HEK293T (cell line): ENCODE measurements around the gene DAPP1.

Source experiments
- ARNT ChIP-seq: fragments of 450-650 bp; IDR thresholded peaks from 2 replicates; pipeline ENCODE4 v1.6.1; 2017; ENCODE audit warnings: mild to moderate bottlenecking
- CTBP1 ChIP-seq: fragments of 450-650 bp; IDR thresholded peaks from 2 replicates; pipeline ENCODE4 v1.6.1; 2016; ENCODE audit warnings: borderline replicate concordance
- ELF4 ChIP-seq: fragments of 450-650 bp; IDR thresholded peaks from 2 replicates; pipeline ENCODE4 v1.6.1; 2017; ENCODE audit warnings: antibody characterized with exemption
- FOXA1 ChIP-seq: fragments of 450-650 bp; IDR thresholded peaks from 2 replicates; pipeline ENCODE4 v1.6.1; 2016; ENCODE audit warnings: mild to moderate bottlenecking
- FOXK2 ChIP-seq: fragments of 450-650 bp; IDR thresholded peaks from 2 replicates; pipeline ENCODE4 v1.6.1; 2016; ENCODE audit warnings: mild to moderate bottlenecking
- FOXM1 ChIP-seq: fragments of 450-650 bp; IDR thresholded peaks from 2 replicates; pipeline ENCODE4 v1.6.1; 2017; ENCODE audit warnings: mild to moderate bottlenecking, borderline replicate concordance
- HDGF ChIP-seq: fragments of 450-650 bp; IDR thresholded peaks from 2 replicates; pipeline ENCODE4 v1.6.1; 2017; ENCODE audit warnings: antibody characterized with exemption, borderline replicate concordance
- LEF1 ChIP-seq: fragments of 450-650 bp; IDR thresholded peaks from 2 replicates; pipeline ENCODE4 v1.6.1; 2017; ENCODE audit warnings: mild to moderate bottlenecking, borderline replicate concordance
- PKNOX1 ChIP-seq: fragments of 450-650 bp; IDR thresholded peaks from 2 replicates; pipeline ENCODE4 v1.6.1; 2016
- SP1 ChIP-seq: fragments of 450-650 bp; IDR thresholded peaks from 2 replicates; pipeline ENCODE4 v1.6.1; 2017
- SUZ12 ChIP-seq: fragments of 450-650 bp; IDR thresholded peaks from 2 replicates; pipeline ENCODE4 v1.6.1; 2016; ENCODE audit warnings: mild to moderate bottlenecking
- TARDBP ChIP-seq: fragments of 450-650 bp; IDR thresholded peaks from 2 replicates; pipeline ENCODE4 v1.6.1; 2016
- ZNF384 ChIP-seq: fragments of 450-650 bp; IDR thresholded peaks from 2 replicates; pipeline ENCODE4 v1.6.1; 2016

GRCh38 chr4:99863804-99864203 lies 47.2 kb downstream of the DAPP1 start:
- no peak for TF ChIP-seq ARNT
- no peak for TF ChIP-seq SP1
- no peak for TF ChIP-seq FOXA1
- TF ChIP-seq HDGF = no peak
- TF ChIP-seq ELF4 = no peak
- TF ChIP-seq SUZ12 = no peak
- no peak for TF ChIP-seq PKNOX1
- TF ChIP-seq FOXM1 = no peak
- no peak for TF ChIP-seq TARDBP
- TF ChIP-seq CTBP1 = no peak
- TF ChIP-seq ZNF384 = no peak
- no peak for TF ChIP-seq FOXK2
- no peak for TF ChIP-seq LEF1
